HG03571 (cell line): ENCODE data around the gene EXOC3L1.

Source experiments
- ATAC-seq: cut with Tn5 transposase; IDR thresholded peaks from one replicate; pipeline ENCODE4 v1.9.1; 2021; ENCODE audit not compliant: unreplicated experiment

The EXOC3L1 gene, protein sequence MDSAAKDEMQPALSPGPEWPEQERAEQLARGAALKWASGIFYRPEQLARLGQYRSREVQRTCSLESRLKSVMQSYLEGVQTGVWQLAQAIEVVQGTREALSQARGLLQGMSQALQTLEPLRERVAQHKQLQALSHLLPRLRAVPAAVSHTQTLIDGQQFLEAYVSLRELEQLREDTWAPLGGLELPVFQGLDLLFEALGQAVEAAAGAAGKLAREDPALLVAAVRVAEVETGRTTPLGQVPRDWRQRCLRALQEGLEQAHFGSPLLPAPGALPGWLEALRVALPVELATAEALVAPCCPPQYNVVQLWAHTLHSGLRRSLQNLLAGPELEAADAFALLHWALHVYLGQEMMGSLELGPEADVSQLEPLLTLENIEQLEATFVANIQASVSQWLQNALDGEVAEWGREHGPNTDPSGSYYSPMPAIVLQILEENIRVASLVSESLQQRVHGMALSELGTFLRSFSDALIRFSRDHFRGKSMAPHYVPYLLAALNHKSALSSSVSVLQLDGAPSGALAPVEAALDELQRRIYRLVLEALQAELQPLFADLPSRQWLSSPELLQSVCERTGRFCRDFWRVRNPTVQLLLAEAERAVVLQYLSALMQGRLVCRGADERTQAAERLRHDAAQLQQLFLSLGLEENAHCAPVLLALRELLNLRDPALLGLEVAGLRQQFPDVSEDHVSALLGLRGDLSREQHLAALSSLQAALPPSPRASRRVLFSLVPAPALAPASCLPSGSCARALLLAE

DNA sequence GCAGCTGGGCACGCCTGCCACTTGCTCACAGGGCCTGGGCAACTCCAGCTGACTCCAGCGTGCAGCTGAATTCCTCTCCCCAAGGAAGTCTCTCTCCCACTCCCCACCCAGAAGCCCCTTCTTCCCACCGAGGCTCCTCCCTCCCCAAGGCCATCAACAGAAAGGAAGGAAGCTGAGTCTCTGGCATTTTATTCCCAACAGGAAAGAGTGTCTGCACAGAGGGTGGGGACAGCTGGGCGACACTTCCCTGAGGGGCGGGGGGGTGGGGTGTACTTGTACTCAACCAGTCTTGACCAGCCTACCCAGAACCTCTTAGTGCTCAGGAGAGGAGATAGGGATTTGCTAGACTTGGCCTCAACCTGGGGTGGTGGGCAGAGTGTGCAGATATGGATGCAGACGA is at the start of gene EXOC3L1:
Gene EXOC3L1, minus strand, starts transcription at position 96 of the 400 bp plus-strand sequence. CDS start 460 bp downstream, outside the sequence.
- ATAC-seq = no peak

GRCh38 chr16:67238806-67239470 is 49.0 kb upstream of the EXOC3L1 start:
- ATAC-seq = no peak

GRCh38 chr16:67238278-67238575 is 48.3 kb upstream of the EXOC3L1 start:
- no peak for ATAC-seq

GRCh38 chr16:67237396-67238277 is 47.7 kb upstream of the EXOC3L1 start:
- ATAC-seq = no peak

GRCh38 chr16:67236563-67237395 is 46.8 kb upstream of the EXOC3L1 start:
- ATAC-seq = no peak

DNA sequence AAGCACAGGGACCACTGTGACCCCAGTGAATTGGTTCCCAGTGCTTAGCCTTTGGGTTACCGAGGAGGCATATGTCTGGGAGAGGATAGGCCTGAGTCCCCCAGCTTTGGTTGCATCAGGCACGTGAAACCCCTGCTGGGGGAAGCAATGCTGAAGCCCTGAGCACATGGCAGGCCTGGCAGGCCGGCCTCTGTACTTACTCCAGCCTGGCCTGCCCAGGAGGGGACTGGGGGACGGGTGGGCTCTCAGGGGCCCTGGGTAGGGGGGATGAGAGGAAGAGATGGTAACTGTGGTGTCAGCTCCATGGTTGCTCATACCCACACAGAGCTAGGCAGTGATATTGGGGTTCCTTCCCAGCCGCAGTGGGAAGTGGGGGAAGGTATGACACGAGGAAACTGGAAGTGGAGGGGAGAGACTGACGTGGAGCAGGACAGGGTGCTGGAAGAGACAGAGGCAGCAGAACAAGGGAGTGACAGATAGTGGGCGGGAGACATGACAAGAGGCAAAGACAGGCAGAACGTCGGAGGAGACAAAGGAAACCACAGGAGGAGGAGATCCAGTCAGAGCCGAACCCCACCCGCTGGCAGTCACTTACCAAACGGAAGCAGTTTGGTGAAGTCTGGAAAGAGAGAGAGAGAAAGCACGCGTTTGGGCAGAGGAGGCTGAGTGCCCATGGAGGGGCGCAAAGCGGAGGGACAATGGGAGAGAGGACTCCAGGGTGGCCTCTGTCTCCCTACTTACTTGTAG is 46.1 kb upstream of the EXOC3L1 start:
- no peak for ATAC-seq

DNA sequence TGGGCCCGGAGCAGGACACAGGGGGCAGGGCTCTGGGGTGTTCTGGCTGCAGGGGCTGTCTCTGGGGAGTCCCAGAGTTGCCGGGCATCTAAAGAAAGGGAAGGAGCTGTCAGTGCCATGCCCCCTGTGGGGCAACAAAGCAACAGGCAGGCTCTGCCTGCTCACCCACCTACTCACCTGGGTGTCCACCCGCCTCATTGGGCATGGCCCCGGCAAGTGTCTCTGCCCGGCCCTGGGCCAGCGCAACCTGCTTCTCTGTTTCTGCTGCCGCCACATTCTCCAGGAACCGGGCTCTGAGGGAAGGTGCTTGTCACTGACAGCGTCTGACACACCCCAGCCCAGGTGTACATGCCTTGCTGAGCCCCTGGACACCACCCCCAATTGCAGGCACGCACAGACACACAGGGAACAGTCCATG is 44.3 kb upstream of the EXOC3L1 start:
- no peak for ATAC-seq

DNA sequence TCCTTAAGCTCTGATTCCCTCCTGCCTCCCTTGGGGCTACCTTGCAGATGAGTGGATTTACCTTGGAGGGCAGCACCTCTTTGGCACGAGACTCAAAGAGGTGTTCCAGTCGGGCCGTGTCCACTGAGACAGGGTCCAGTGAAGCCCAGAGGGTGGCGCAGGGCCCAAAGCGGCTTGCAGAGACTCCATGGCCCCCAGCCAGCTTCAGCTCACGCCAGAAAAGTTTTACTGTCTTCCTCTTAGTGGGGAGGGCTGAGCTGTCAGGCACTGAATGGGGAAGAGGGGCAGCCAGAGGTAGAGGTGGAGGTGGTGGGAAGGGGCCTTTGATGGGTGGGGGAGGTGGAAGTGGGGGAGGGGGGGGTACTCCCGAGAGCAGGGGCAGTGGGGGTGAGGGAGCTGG is 43.7 kb upstream of the EXOC3L1 start:
- no peak for ATAC-seq

DNA sequence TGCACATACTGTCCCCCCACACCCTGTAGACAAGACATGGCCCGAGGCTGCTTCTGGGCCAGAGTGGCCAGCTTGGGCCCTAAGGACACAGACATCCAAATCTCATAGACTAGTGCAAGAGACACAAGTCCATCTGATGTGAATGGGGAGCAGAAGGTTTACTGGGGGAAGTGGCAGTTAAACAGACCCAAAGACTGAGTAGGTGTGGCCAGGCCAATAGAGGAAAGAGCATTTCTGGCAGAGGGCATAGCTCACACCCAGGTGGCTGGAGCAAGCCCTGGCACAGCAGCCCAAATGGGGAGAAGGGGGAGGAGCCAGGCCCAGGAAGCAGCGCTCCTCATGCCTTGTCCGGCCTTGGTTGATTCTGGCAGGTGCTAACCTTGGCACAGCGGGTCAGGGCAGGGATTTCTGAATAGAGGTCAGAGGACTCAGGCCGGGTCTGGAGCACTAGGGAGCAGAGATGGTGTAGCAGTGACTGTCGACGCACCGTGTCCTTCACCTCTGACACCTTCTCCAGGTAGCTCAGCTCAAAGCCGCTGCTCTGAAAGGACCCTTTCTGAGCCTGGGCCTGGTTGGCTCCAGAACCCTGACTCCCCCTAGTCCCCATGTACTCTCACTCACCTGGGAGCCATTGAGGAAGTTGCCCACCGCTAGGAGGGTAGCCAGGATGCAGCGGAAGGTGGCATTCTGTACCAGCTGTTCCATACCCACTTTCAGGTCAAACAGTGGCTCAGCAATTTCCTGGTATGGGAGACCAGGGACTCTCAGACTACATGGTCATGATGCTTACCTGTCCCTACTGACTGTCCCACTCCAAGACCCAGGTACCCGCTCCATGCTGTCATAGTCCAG is 41.1 kb upstream of the EXOC3L1 start:
- no peak for ATAC-seq

GRCh38 chr16:67229906-67230808 is 40.2 kb upstream of the EXOC3L1 start:
- ATAC-seq = no peak

DNA sequence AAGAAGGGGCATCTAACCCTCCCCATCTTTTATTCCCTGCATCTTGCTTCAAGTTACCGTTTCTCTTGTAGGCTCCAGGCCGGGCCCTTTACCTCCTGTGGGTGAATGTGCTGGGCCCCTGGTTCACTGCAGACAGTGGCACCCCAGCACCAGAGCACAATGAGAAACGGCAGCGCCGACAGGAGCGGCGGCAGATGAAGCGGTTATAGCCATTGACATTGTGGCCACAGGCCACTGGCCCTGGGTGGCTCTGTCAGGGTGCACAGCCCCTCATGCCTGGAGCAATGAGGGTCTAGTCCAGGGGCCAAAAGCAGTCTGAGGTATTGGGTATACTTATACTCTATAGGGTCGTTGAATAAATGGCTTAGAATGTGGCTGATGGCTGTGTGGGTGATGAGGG is 39.0 kb upstream of the EXOC3L1 start:
- ATAC-seq = no peak

- ATAC-seq = no peak
These were observed 38.3 kb upstream of the EXOC3L1 start for GRCh38 chr16:67228034-67228785.

- ATAC-seq = no peak
These were observed 37.6 kb upstream of the EXOC3L1 start for GRCh38 chr16:67227567-67227921.

GRCh38 chr16:67226804-67227566 is 37.0 kb upstream of the EXOC3L1 start, which contains the start of gene TMEM208:
TMEM208 (plus strand) TSS chr16:67227130; CDS start chr16:67227219, 89 bp downstream.
- peak; percentile 87 for ATAC-seq

- ATAC-seq = no peak
These were observed 36.4 kb upstream of the EXOC3L1 start for GRCh38 chr16:67226295-67226803.

DNA sequence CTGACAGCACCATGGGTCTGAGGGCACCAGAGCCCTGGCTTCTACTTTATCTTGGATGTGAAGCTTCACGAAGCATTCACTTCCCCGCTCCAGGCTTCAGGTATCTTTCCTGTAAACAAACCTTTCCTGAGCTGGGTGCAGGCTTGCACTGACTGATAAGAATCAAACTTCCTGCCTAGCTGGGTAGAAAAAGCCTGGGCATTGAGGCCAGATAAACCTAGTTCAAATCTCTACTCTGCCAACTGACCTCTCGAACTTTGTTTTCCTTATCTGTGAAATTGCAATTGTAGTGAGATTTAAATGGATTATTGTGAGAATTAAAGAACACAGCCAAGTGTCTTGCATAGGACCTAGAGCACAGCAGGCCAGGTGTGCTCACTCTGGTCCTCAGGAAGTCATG is 34.1 kb upstream of the EXOC3L1 start:
- ATAC-seq = no peak
